ENCODE data around the gene ANGPTL7.

GRCh38 chr1:11158291-11158690 is 30.9 kb upstream of the ANGPTL7 start:
- TF ChIP-seq CTCF (IDR thresholded peaks at IDR 0.05; ENCODE audit: insufficient read depth, low read length) (no peak), POLR2AphosphoS5 (IDR thresholded peaks at IDR 0.05; ENCODE audit: low read depth) (no peak), GABPA (IDR thresholded peaks at IDR 0.05; ENCODE audit: low read depth) (no peak), SPI1 (IDR thresholded peaks at IDR 0.05; ENCODE audit: borderline replicate concordance, low read depth) (no peak)
- TF ChIP-seq, protein P1, sequence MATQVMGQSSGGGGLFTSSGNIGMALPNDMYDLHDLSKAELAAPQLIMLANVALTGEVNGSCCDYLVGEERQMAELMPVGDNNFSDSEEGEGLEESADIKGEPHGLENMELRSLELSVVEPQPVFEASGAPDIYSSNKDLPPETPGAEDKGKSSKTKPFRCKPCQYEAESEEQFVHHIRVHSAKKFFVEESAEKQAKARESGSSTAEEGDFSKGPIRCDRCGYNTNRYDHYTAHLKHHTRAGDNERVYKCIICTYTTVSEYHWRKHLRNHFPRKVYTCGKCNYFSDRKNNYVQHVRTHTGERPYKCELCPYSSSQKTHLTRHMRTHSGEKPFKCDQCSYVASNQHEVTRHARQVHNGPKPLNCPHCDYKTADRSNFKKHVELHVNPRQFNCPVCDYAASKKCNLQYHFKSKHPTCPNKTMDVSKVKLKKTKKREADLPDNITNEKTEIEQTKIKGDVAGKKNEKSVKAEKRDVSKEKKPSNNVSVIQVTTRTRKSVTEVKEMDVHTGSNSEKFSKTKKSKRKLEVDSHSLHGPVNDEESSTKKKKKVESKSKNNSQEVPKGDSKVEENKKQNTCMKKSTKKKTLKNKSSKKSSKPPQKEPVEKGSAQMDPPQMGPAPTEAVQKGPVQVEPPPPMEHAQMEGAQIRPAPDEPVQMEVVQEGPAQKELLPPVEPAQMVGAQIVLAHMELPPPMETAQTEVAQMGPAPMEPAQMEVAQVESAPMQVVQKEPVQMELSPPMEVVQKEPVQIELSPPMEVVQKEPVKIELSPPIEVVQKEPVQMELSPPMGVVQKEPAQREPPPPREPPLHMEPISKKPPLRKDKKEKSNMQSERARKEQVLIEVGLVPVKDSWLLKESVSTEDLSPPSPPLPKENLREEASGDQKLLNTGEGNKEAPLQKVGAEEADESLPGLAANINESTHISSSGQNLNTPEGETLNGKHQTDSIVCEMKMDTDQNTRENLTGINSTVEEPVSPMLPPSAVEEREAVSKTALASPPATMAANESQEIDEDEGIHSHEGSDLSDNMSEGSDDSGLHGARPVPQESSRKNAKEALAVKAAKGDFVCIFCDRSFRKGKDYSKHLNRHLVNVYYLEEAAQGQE (IDR thresholded peaks at IDR 0.05; ENCODE audit: insufficient replicate concordance, low read depth) = no peak

Measured in HL-60 (cell line).